ENCODE data around the gene SNX15. TPM values are rescaled to one million over a fixed set of nuclear protein-coding genes. Genes with fewer than 3 reads are reported as not detected.

The SNX15 gene
- total and polyA plus RNA-seq, 2 donors (not counting 1 experiment from before 2014, with no cell fraction given), result 26.0 to 28.5 TPM

GRCh38 chr11:65066315-65066714 lies 39.1 kb downstream of the SNX15 start:
- Histone ChIP-seq H3K4me3 (ENCODE audit: control extremely low read depth in 1 of 5, extremely low read depth in 1 of 5, insufficient read depth in 1 of 5, low read depth in 2 of 5, low read length in 4 of 5) (no peak overlapping the region), H3K79me2 (ENCODE audit: control insufficient read depth, insufficient read depth, low read length) (no peaks in the 10 kb centered on the region), H3K9ac (ENCODE audit: low read length) (no peak overlapping the region), H3K36me3 (replicated peaks in 1 of 2; ENCODE audit: control extremely low read depth in 1 of 2, control insufficient read depth in 1 of 2, extremely low read depth in 1 of 2, insufficient read depth in 2 of 2, low read length in 1 of 2) (no peaks in the 10 kb centered on the region), H3K9me3 (ENCODE audit: control extremely low read depth in 1 of 3, control insufficient read depth in 2 of 3, insufficient read depth in 1 of 3, low read length in 2 of 3) (peaks cover 0 to 1% (median 0%) of the 10 kb centered on the region in 3 donors), H2AFZ (ENCODE audit: insufficient read depth, low read depth, low read length, poor library complexity, severe bottlenecking) (no peak overlapping the region), H3K4me2 (replicated peaks; ENCODE audit: low read depth, low read length, poor library complexity, severe bottlenecking) (no peak overlapping the region), H4K20me1 (ENCODE audit: control insufficient read depth, insufficient read depth, low read length, poor library complexity, severe bottlenecking) (no peaks in the 10 kb centered on the region), H3K27ac (ENCODE audit: low read length in 2 of 2) (no peak overlapping the region), H3K4me1 (ENCODE audit: control insufficient read depth in 2 of 2, insufficient read depth in 2 of 2, low read length in 2 of 2) (no peaks in the 10 kb centered on the region), H3K27me3 (replicated peaks in 1 of 4; ENCODE audit: control extremely low read depth in 1 of 4, control insufficient read depth in 3 of 4, insufficient read depth in 4 of 4, low read length in 3 of 4) (no peaks in the 10 kb centered on the region)
- intact Hi-C loops (cut with micrococcal nuclease), result no loop called here
- TF ChIP-seq, protein P1, sequence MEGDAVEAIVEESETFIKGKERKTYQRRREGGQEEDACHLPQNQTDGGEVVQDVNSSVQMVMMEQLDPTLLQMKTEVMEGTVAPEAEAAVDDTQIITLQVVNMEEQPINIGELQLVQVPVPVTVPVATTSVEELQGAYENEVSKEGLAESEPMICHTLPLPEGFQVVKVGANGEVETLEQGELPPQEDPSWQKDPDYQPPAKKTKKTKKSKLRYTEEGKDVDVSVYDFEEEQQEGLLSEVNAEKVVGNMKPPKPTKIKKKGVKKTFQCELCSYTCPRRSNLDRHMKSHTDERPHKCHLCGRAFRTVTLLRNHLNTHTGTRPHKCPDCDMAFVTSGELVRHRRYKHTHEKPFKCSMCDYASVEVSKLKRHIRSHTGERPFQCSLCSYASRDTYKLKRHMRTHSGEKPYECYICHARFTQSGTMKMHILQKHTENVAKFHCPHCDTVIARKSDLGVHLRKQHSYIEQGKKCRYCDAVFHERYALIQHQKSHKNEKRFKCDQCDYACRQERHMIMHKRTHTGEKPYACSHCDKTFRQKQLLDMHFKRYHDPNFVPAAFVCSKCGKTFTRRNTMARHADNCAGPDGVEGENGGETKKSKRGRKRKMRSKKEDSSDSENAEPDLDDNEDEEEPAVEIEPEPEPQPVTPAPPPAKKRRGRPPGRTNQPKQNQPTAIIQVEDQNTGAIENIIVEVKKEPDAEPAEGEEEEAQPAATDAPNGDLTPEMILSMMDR (IDR thresholded peaks at IDR 0.05), result no peak
- no peak for TF ChIP-seq EZH2 (IDR thresholded peaks at IDR 0.05; ENCODE audit: borderline replicate concordance, insufficient read depth, low read depth, low read length, poor library complexity, severe bottlenecking)
- Mint-ChIP-seq H3K4me1 (no peaks in the 10 kb centered on the region), H3K9me3 (ENCODE audit: insufficient read depth) (no peaks in the 10 kb centered on the region), H3K27me3 (no peaks in the 10 kb centered on the region), H3K27ac (no peak overlapping the region), H3K4me3 (no peak overlapping the region)
- ATAC-seq (ENCODE audit: low read depth) (no peak), DNase-seq (no peak)
- ChIA-PET CTCF (no interaction called here), POLR2A (no interaction called here)
- WGBS (ENCODE audit: insufficient coverage), result 92% methylated on average over 11 of the region's 11 CpGs

- Mint-ChIP-seq H3K27me3 (no peaks in the 10 kb centered on the region), H3K4me1 (peaks cover under 1% of the 10 kb centered on the region), H3K4me3 (no peak overlapping the region), H3K9me3 (ENCODE audit: insufficient read depth) (no peaks in the 10 kb centered on the region), H3K27ac (no peak overlapping the region)
- ChIA-PET POLR2A (no interaction called here), CTCF (no interaction called here)
- TF ChIP-seq EZH2 (IDR thresholded peaks at IDR 0.05; ENCODE audit: borderline replicate concordance, insufficient read depth, low read depth, low read length, poor library complexity, severe bottlenecking), result no peak
- TF ChIP-seq, protein P1 (IDR thresholded peaks at IDR 0.05), result no peak
- Histone ChIP-seq H3K4me3 (ENCODE audit: control extremely low read depth in 1 of 5, extremely low read depth in 1 of 5, insufficient read depth in 1 of 5, low read depth in 2 of 5, low read length in 4 of 5) (no peak overlapping the region), H3K36me3 (replicated peaks in 1 of 2; ENCODE audit: control extremely low read depth in 1 of 2, control insufficient read depth in 1 of 2, extremely low read depth in 1 of 2, insufficient read depth in 2 of 2, low read length in 1 of 2) (no peaks in the 10 kb centered on the region), H3K9me3 (ENCODE audit: control extremely low read depth in 1 of 3, control insufficient read depth in 2 of 3, insufficient read depth in 1 of 3, low read length in 2 of 3) (no peaks in the 10 kb centered on the region), H3K79me2 (ENCODE audit: control insufficient read depth, insufficient read depth, low read length) (no peaks in the 10 kb centered on the region), H3K27ac (ENCODE audit: low read length in 2 of 2) (no peak overlapping the region), H3K4me2 (replicated peaks; ENCODE audit: low read depth, low read length, poor library complexity, severe bottlenecking) (no peak overlapping the region), H4K20me1 (ENCODE audit: control insufficient read depth, insufficient read depth, low read length, poor library complexity, severe bottlenecking) (no peaks in the 10 kb centered on the region), H2AFZ (ENCODE audit: insufficient read depth, low read depth, low read length, poor library complexity, severe bottlenecking) (no peak overlapping the region), H3K9ac (ENCODE audit: low read length) (no peak overlapping the region), H3K27me3 (replicated peaks in 1 of 4; ENCODE audit: control extremely low read depth in 1 of 4, control insufficient read depth in 3 of 4, insufficient read depth in 4 of 4, low read length in 3 of 4) (no peaks in the 10 kb centered on the region), H3K4me1 (ENCODE audit: control insufficient read depth in 2 of 2, insufficient read depth in 2 of 2, low read length in 2 of 2) (peaks cover 0 to 4% of the 10 kb centered on the region in 2 donors)
- ATAC-seq (ENCODE audit: low read depth) (no peak), DNase-seq (no peak)
- 59% methylated on average over 4 of the region's 4 CpGs for WGBS (ENCODE audit: insufficient coverage)
- intact Hi-C loops (cut with micrococcal nuclease), result no loop called here
Measured at GRCh38 chr11:65066805-65067291, 39.6 kb downstream of the SNX15 start.

Measured in B cell (primary cell).